ENCODE measurements around the gene CD8B. TPM values are rescaled to one million over a fixed set of nuclear protein-coding genes. Genes with fewer than 3 reads are reported as not detected.

Gene CD8B
- total and polyA plus RNA-seq, 2 of the 8 experiments (the other 6 are each of a cell fraction or from before 2014, with no cell fraction given) = 0.35 to 0.63 TPM

- Histone ChIP-seq H4K8ac (ENCODE audit: extremely low read depth, insufficient read depth, low read length) (no peak overlapping the region), H3K23ac (ENCODE audit: insufficient read length) (no peak overlapping the region), H3K23me2 (ENCODE audit: low read depth, low read length) (no peaks in the 10 kb centered on the region; the same call in 1 of the 2 replicates), H3K9ac (replicated peaks in 1 of 4; ENCODE audit: extremely low read depth in 1 of 4, low read depth in 3 of 4, low read length in 3 of 4) (no peak overlapping the region), H3K4me3 (ENCODE audit: extremely low read depth in 1 of 4, insufficient read depth in 2 of 4, low read depth in 3 of 4, low read length in 4 of 4) (no peak overlapping the region), H3K4ac (replicated peaks; ENCODE audit: insufficient read length, low read depth, low read length) (no peak overlapping the region), H3K27me3 (replicated peaks in 1 of 4; ENCODE audit: control insufficient read depth in 3 of 4, extremely low read depth in 1 of 4, insufficient read depth in 3 of 4, low read length in 3 of 4) (peaks cover 0 to 7% (median 4%) of the 10 kb centered on the region in 4 experiments; a peak in 6 of 7 replicates), H2AK5ac (ENCODE audit: low read depth, low read length) (no peak overlapping the region), H3K9me3 (ENCODE audit: insufficient read depth in 2 of 2, low read depth in 1 of 2, low read length in 1 of 2) (no peaks in the 10 kb centered on the region), H3K36me3 (ENCODE audit: control insufficient read depth in 2 of 4, insufficient read depth in 4 of 4, low read length in 3 of 4) (no peaks in the 10 kb centered on the region), H4K20me1 (replicated peaks in 1 of 2; ENCODE audit: control insufficient read depth in 1 of 2, insufficient read depth in 2 of 2, low read length in 2 of 2) (peaks cover 0 to 3% of the 10 kb centered on the region in 2 experiments), H4K91ac (replicated peaks; ENCODE audit: insufficient read length, low read length) (no peak overlapping the region), H2AFZ (ENCODE audit: low read length) (no peak overlapping the region), H4K5ac (ENCODE audit: insufficient read length, low read depth, low read length) (no peak overlapping the region), H2BK20ac (ENCODE audit: low read length) (no peak overlapping the region), H2BK12ac (ENCODE audit: low read depth, low read length) (no peak overlapping the region), H3K4me2 (ENCODE audit: insufficient read depth in 1 of 2, low read depth in 2 of 2, low read length in 2 of 2) (no peak overlapping the region), H2BK120ac (replicated peaks; ENCODE audit: low read depth, low read length) (no peak overlapping the region), H3K56ac (replicated peaks; ENCODE audit: insufficient read length, low read depth, low read length) (no peak overlapping the region), H3K4me1 (replicated peaks in 1 of 4; ENCODE audit: control insufficient read depth in 3 of 4, insufficient read depth in 4 of 4, low read length in 3 of 4) (no peaks in the 10 kb centered on the region), H3K18ac (ENCODE audit: extremely low read depth, low read length) (no peak overlapping the region), H3K79me2 (ENCODE audit: control insufficient read depth in 1 of 2, insufficient read depth in 2 of 2, low read length in 2 of 2) (no peaks in the 10 kb centered on the region), H2BK15ac (ENCODE audit: low read length) (no peak overlapping the region), H3K27ac (ENCODE audit: low read depth, low read length) (no peak overlapping the region), H2BK5ac (ENCODE audit: low read depth, low read length) (no peak overlapping the region), H3K14ac (ENCODE audit: insufficient read length) (no peak overlapping the region), H3K79me1 (ENCODE audit: low read depth, low read length) (no peaks in the 10 kb centered on the region)
- ChIA-PET CTCF (ENCODE audit: partially characterized antibody) (interaction anchor here (0.9 kb wide), 1 partner anchor 9 kb away, joined by 3 read pairs; no protein-coding TSS in a partner anchor), POLR2A (ENCODE audit: partially characterized antibody) (interaction anchor here (1.5 kb wide), 1 partner anchor 9 kb away, joined by 5 read pairs; no protein-coding TSS in a partner anchor)
- FAIRE-seq = no peak
- no peak for DNase-seq (ENCODE audit: low read depth in 1 of 2, low spot score in 2 of 2)
- 90% methylated on average over 7 of the region's 7 CpGs; no CpG with 5 or more reads in 1 of the 2 experiments for WGBS, 2 experiments (ENCODE audit: extremely low coverage in 1 of 2, insufficient coverage in 1 of 2, insufficient read length in 1 of 2, insufficient replicate concordance in 2 of 2, low coverage in 1 of 2, low lambda C conversion rate in 2 of 2, missing lambda C conversion rate in 1 of 2)
- no peak for TF ChIP-seq CTCF (IDR thresholded peaks at IDR 0.05; ENCODE audit: control extremely low read depth in 1 of 3, insufficient read depth in 1 of 3, low read depth in 1 of 3, low read length in 3 of 3)
- TF ChIP-seq CTBP2 (IDR thresholded peaks at IDR 0.05; ENCODE audit: borderline replicate concordance, insufficient read depth, insufficient read length, low read length) = no peak
- TF ChIP-seq SRF (IDR thresholded peaks at IDR 0.05; ENCODE audit: low read depth, low read length) = no peak
- no peak for TF ChIP-seq SP1 (IDR thresholded peaks at IDR 0.05; ENCODE audit: low read depth, low read length)
Observed at GRCh38 chr2:86782748-86783147, 78.9 kb downstream of the CD8B start.

Data from H1 (cell line).